K562 (cell line): ENCODE data around the gene ZNF625. TPM values are rescaled to one million over a fixed set of nuclear protein-coding genes. Genes with fewer than 3 reads are reported as not detected.

Experiments
- ARID2 ChIP-seq: fragments of 450-650 bp; IDR thresholded peaks from 2 replicates; pipeline ENCODE4 v1.6.1; 2017; ENCODE audit warnings: antibody characterized with exemption, mild to moderate bottlenecking
- ASH1L ChIP-seq: fragments of 450-650 bp; IDR thresholded peaks from 2 replicates; pipeline ENCODE4 v1.6.1; 2018; ENCODE audit warnings: borderline replicate concordance, mild to moderate bottlenecking, low read depth; ENCODE audit not compliant: partially characterized antibody
- CBX5 ChIP-seq: IDR thresholded peaks from 2 replicates; pipeline ENCODE4 v1.6.1; 2014; ENCODE audit warnings: low read depth, borderline replicate concordance
- DEAF1 ChIP-seq: fragments of 450-650 bp; formaldehyde crosslinking; IDR thresholded peaks from 2 replicates; pipeline ENCODE4 v1.4.0; 2020; ENCODE audit warnings: mild to moderate bottlenecking, moderate library complexity
- FIP1L1 ChIP-seq: fragments of 200-400 bp; formaldehyde crosslinking; IDR thresholded peaks from 2 replicates; pipeline ENCODE4 v1.6.1; 2018; ENCODE audit warnings: mild to moderate bottlenecking, low read depth, low read length; ENCODE audit not compliant: poor library complexity, severe bottlenecking
- FOXA1 ChIP-seq: fragments of 450-650 bp; IDR thresholded peaks from 2 replicates; pipeline ENCODE4 v1.6.1; 2016; ENCODE audit warnings: mild to moderate bottlenecking, borderline replicate concordance
- JUND ChIP-seq, 2 experiments: IDR thresholded peaks; 2 replicates in 1 of 2; 3 replicates in 1 of 2; pipeline ENCODE4 v1.6.1; 2011; ENCODE audit warnings: borderline replicate concordance in 2 of 2, low read depth in 2 of 2, low read length in 2 of 2, improper control_type of control experiment in 1 of 2, missing biosample characterization in 1 of 2, missing genetic modification characterization in 1 of 2, missing genetic modification reagents in 1 of 2
- MYC ChIP-seq, 2 experiments: fragments of 250-450 bp in 1 of 2; sonication (Bioruptor Pico) in 1 of 2; IDR thresholded peaks; 2 replicates each; pipeline versions ENCODE4 v1.5.1 to v1.6.1; 2012 to 2021; ENCODE audit warnings: low read depth in 2 of 2, borderline replicate concordance in 1 of 2, improper control_type of control experiment in 1 of 2, low read length in 1 of 2, mild to moderate bottlenecking in 1 of 2, moderate library complexity in 1 of 2
- PHB2 ChIP-seq: fragments of 450-650 bp; IDR thresholded peaks from 2 replicates; pipeline ENCODE4 v1.6.1; 2017; ENCODE audit warnings: low read depth
- RCOR1 ChIP-seq, 2 experiments: IDR thresholded peaks; 2 replicates each; pipeline ENCODE4 v1.6.1; 2012; ENCODE audit warnings: low read depth in 2 of 2, low read length in 2 of 2, borderline replicate concordance in 1 of 2, improper control_type of control experiment in 1 of 2
- REST ChIP-seq, 2 experiments: fragments of 450-650 bp; formaldehyde crosslinking in 1 of 2; IDR thresholded peaks; 2 replicates each; pipeline versions ENCODE4 v1.4.0 to v1.6.1; 2014 to 2020; ENCODE audit warnings: mild to moderate bottlenecking in 2 of 2, borderline replicate concordance in 1 of 2, low read depth in 1 of 2
- ZNF3 ChIP-seq: fragments of 250-450 bp; sonication (Bioruptor Pico); IDR thresholded peaks from 2 replicates; pipeline ENCODE4 v1.5.0; 2021; ENCODE audit warnings: mild to moderate bottlenecking, moderate library complexity
- polyA plus RNA-seq, 8 experiments: library from polyadenylated mRNA; depleted of rRNA in 4 of 8; stranded (reverse) in 5 of 8; unstranded in 3 of 8; fragments of >200 nt; fragmentation: Nextera tagmentation in 2 of 8; fragmentation: Illumina TruSeq in 1 of 8; extraction: Ambion mirVana in 2 of 8; extraction: Trizol in 1 of 8; gene quantifications; 2 replicates each; pipeline versions ENCODE4 v1.2.1 to v1.2.3, GENCODE V29; 2011 to 2014; ENCODE audit warnings: inconsistent platforms in 1 of 8, missing spikeins in 1 of 8
- total RNA-seq, 7 experiments: library from RNA; depleted of rRNA in 6 of 7; stranded (reverse); fragments of >200 nt in 6 of 7; fragmentation: Illumina TruSeq in 2 of 7; extraction: Trizol in 2 of 7; gene quantifications; 2 replicates each; pipeline versions ENCODE4 v1.2.1 to v1.2.3, GENCODE V29; 2011 to 2021; ENCODE audit warnings: low replicate concordance in 1 of 7
- TF ChIP-seq, protein P1 (sequence below): fragments of 450-650 bp; IDR thresholded peaks from one replicate; pipeline ENCODE4 v1.6.1; 2018; ENCODE audit warnings: mild to moderate bottlenecking, moderate library complexity; ENCODE audit not compliant: partially characterized antibody

Gene ZNF625
- total and polyA plus RNA-seq, 9 of the 15 experiments (the other 6 are each of a cell fraction or from before 2014, with no cell fraction given) = 0.07 to 0.09 TPM; not detected in 7

- TF ChIP-seq REST (IDR thresholded peaks at IDR 0.05; ENCODE audit: borderline replicate concordance) (peak; percentile 89), REST (CRISPR knock-in tag; IDR thresholded peaks at IDR 0.05; ENCODE audit: low read depth) (no peak), DEAF1 (CRISPR knock-in tag) (peak; percentile 70), MYC (IDR thresholded peaks at IDR 0.05; ENCODE audit: low read depth, low read length) (0 out of 2 replicates have a peak, but pooled peaks have one; percentile 35), MYC (CRISPR knock-in tag; IDR thresholded peaks at IDR 0.05; ENCODE audit: borderline replicate concordance, low read depth) (no peak), PHB2 (no peak), ARID2 (peak; percentile 87), JUND (IDR thresholded peaks at IDR 0.05; ENCODE audit: borderline replicate concordance, low read depth, low read length) (0 out of 2 replicates have a peak, but pooled peaks have one; percentile 15), JUND (tag; IDR thresholded peaks at IDR 0.05; ENCODE audit: borderline replicate concordance, low read depth, low read length) (no peak; the same call in 2 of the 3 replicates), ZNF3 (CRISPR knock-in tag) (no peak), ASH1L (no peak), FIP1L1 (no peak), FOXA1 (no peak), CBX5 (0 out of 2 replicates have a peak, but pooled peaks have one; percentile 22), RCOR1 (IDR thresholded peaks at IDR 0.05; ENCODE audit: borderline replicate concordance in 1 of 2, low read depth in 2 of 2, low read length in 2 of 2) (0 out of 4 replicates have a peak, but pooled peaks of 1 of the 2 experiments have one; percentile 29)
- TF ChIP-seq, protein P1, sequence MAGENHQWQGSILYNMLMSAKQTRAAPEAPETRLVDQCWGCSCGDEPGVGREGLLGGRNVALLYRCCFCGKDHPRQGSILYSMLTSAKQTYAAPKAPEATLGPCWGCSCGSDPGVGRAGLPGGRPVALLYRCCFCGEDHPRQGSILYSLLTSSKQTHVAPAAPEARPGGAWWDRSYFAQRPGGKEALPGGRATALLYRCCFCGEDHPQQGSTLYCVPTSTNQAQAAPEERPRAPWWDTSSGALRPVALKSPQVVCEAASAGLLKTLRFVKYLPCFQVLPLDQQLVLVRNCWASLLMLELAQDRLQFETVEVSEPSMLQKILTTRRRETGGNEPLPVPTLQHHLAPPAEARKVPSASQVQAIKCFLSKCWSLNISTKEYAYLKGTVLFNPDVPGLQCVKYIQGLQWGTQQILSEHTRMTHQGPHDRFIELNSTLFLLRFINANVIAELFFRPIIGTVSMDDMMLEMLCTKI = no peak
These were observed 15.8 kb downstream of the ZNF625 start (continued) for GRCh38 chr19:12140545-12141404.
